Mammary epithelial cell (primary cell): Measurements from ENCODE around the gene RCL1.

Source experiments
- CTCF ChIP-seq, 2 donors: IDR thresholded peaks in 1 of 2; conservative IDR thresholded peaks in 1 of 2; 2 replicates each; pipeline ENCODE4 v1.5.1; 2011 to 2012; ENCODE audit warnings: inconsistent platforms in 2 of 2, low read length in 2 of 2, mild to moderate bottlenecking in 2 of 2, control low read depth in 1 of 2, low read depth in 1 of 2; ENCODE audit not compliant: insufficient read depth in 1 of 2; ENCODE audit errors: extremely low read depth in 1 of 2
- EZH2 ChIP-seq: IDR thresholded peaks from 2 replicates; pipeline ENCODE4 v1.6.1; 2012; ENCODE audit warnings: low read length, inconsistent platforms, borderline replicate concordance

- no peak for TF ChIP-seq CTCF (conservative IDR thresholded peaks at IDR 0.05 in 1 of 2, IDR thresholded peaks at IDR 0.05 in 1 of 2; ENCODE audit: extremely low read depth in 1 of 2, insufficient read depth in 1 of 2, low read depth in 1 of 2, low read length in 2 of 2)
- TF ChIP-seq EZH2, result no peak
Observed at GRCh38 chr9:4799775-4800174, 7.0 kb downstream of the RCL1 start.
